K562 (cell line): ENCODE data around the gene S100A4. TPM values are rescaled to one million over a fixed set of nuclear protein-coding genes. Genes with fewer than 3 reads are reported as not detected.

Experiments
- ARHGAP35 ChIP-seq: fragments of 450-650 bp; IDR thresholded peaks from 2 replicates; pipeline ENCODE4 v1.6.1; 2018; ENCODE audit not compliant: partially characterized antibody
- BCOR ChIP-seq: fragments of 450-650 bp; IDR thresholded peaks from 2 replicates; pipeline ENCODE4 v1.6.1; 2016
- CC2D1A ChIP-seq: fragments of 450-650 bp; IDR thresholded peaks from 2 replicates; pipeline ENCODE4 v1.6.1; 2017; ENCODE audit warnings: mild to moderate bottlenecking
- HDGF ChIP-seq: fragments of 450-650 bp; IDR thresholded peaks from 2 replicates; pipeline ENCODE4 v1.6.1; 2016
- HNRNPUL1 ChIP-seq: fragments of 200-400 bp; formaldehyde crosslinking; IDR thresholded peaks from 2 replicates; pipeline ENCODE4 v1.6.1; 2017; ENCODE audit warnings: low read length
- MEF2D ChIP-seq: conservative IDR thresholded peaks from 2 replicates; pipeline ENCODE4 v1.6.1; 2016; ENCODE audit warnings: low read depth, missing genetic modification characterization, missing compliant biosample characterization
- NR2C1 ChIP-seq, 2 experiments: fragments of 450-650 bp; IDR thresholded peaks; 2 replicates each; pipeline ENCODE4 v1.6.1; 2017; ENCODE audit warnings: mild to moderate bottlenecking in 2 of 2, antibody characterized with exemption in 1 of 2, inconsistent platforms in 1 of 2, missing compliant biosample characterization in 1 of 2, missing genetic modification characterization in 1 of 2
- PCBP1 ChIP-seq: fragments of 200-400 bp; formaldehyde crosslinking; IDR thresholded peaks from 2 replicates; pipeline ENCODE4 v1.6.1; 2018; ENCODE audit warnings: mild to moderate bottlenecking, low read depth, low read length; ENCODE audit not compliant: poor library complexity, severe bottlenecking
- SAFB ChIP-seq: fragments of 200-400 bp; formaldehyde crosslinking; IDR thresholded peaks from 2 replicates; pipeline ENCODE4 v1.6.1; 2017; ENCODE audit warnings: low read depth, low read length, borderline replicate concordance
- TBL1XR1 ChIP-seq, 2 experiments: IDR thresholded peaks; 2 replicates each; pipeline ENCODE4 v1.6.1; 2012; ENCODE audit warnings: improper control_type of control experiment in 2 of 2, low read length in 2 of 2, mild to moderate bottlenecking in 1 of 2
- ZNF253 ChIP-seq: fragments of 250-450 bp; sonication (Bioruptor Pico); conservative IDR thresholded peaks from 2 replicates; pipeline ENCODE4 v1.6.1; 2021; ENCODE audit warnings: mild to moderate bottlenecking
- polyA plus RNA-seq, 8 experiments: library from polyadenylated mRNA; depleted of rRNA in 4 of 8; stranded (reverse) in 5 of 8; unstranded in 3 of 8; fragments of >200 nt; fragmentation: Nextera tagmentation in 2 of 8; fragmentation: Illumina TruSeq in 1 of 8; extraction: Ambion mirVana in 2 of 8; extraction: Trizol in 1 of 8; gene quantifications; 2 replicates each; pipeline versions ENCODE4 v1.2.1 to v1.2.3, GENCODE V29; 2011 to 2014; ENCODE audit warnings: inconsistent platforms in 1 of 8, missing spikeins in 1 of 8
- total RNA-seq, 7 experiments: library from RNA; depleted of rRNA in 6 of 7; stranded (reverse); fragments of >200 nt in 6 of 7; fragmentation: Illumina TruSeq in 2 of 7; extraction: Trizol in 2 of 7; gene quantifications; 2 replicates each; pipeline versions ENCODE4 v1.2.1 to v1.2.3, GENCODE V29; 2011 to 2021; ENCODE audit warnings: low replicate concordance in 1 of 7
- TF ChIP-seq, protein P1 (sequence below): fragments of 150-350 bp; conservative IDR thresholded peaks from 2 replicates; pipeline ENCODE4 v1.6.1; 2014; ENCODE audit warnings: low read length
- TF ChIP-seq, protein P2 (sequence below): fragments of 450-650 bp; IDR thresholded peaks from 2 replicates; pipeline ENCODE4 v1.6.1; 2016; ENCODE audit warnings: low read depth
- TF ChIP-seq, protein P3 (sequence below): fragments of 450-650 bp; IDR thresholded peaks from 2 replicates; pipeline ENCODE4 v1.6.1; 2016; ENCODE audit warnings: borderline replicate concordance

S100A4 gene
- total and polyA plus RNA-seq, 9 of the 15 experiments (the other 6 are each of a cell fraction or from before 2014, with no cell fraction given): 3.7 to 20.1 (median 11.2) TPM

DNA sequence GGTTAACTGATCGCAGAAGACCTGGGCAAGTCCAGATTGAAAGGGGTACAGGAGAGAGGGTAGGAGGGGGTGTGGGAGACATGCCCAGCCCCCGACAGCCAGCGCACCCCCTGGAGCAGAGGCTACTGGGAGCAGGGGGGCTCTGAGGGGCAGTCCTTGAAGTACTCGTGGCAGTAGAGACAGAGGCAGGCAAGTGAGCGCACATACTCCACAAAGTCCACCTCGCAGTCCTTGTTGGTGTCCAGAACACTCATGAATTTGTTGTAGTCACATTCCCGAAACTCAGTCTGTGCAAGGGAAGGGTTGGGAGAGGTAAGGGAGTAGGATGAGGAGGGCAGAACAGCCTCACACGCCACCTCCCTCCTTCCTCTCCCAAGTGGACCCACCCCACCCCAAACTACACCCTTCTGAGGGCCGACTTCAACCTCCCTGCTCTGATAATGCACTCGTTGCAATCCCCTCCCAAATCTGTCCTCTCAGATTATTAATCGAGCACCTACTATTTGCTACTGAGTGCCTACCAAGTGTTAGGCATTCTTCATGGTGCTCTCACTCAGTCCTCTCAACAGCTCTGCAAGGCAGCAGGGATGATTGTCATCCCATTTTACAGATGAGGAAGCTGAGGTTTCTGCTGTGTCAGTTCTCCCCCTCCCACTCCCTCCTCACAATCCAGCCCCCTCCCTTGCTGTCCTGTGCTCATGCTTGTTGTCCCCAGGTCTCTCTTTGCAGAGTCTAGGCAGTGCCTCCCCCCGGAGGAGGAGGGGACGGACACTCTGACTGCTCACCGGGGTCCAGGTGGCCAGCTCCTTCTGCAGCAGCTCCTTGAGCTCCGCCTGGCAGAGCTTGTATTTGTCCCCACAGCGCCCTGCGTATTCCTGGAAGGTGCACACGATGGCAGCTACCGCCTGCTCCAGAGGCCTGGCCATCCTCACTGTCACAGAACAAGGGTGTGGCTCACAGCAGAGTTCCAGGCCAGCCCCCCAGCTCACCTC lies 2.2 kb upstream of the S100A4 start (continued):
- TF ChIP-seq, protein P1, sequence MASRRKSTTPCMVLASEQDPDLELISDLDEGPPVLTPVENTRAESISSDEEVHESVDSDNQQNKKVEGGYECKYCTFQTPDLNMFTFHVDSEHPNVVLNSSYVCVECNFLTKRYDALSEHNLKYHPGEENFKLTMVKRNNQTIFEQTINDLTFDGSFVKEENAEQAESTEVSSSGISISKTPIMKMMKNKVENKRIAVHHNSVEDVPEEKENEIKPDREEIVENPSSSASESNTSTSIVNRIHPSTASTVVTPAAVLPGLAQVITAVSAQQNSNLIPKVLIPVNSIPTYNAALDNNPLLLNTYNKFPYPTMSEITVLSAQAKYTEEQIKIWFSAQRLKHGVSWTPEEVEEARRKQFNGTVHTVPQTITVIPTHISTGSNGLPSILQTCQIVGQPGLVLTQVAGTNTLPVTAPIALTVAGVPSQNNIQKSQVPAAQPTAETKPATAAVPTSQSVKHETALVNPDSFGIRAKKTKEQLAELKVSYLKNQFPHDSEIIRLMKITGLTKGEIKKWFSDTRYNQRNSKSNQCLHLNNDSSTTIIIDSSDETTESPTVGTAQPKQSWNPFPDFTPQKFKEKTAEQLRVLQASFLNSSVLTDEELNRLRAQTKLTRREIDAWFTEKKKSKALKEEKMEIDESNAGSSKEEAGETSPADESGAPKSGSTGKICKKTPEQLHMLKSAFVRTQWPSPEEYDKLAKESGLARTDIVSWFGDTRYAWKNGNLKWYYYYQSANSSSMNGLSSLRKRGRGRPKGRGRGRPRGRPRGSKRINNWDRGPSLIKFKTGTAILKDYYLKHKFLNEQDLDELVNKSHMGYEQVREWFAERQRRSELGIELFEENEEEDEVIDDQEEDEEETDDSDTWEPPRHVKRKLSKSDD: no peak
- TF ChIP-seq HDGF (no peak), NR2C1 (IDR thresholded peaks at IDR 0.05) (no peak), NR2C1 (tag; IDR thresholded peaks at IDR 0.05) (no peak), ZNF253 (no peak), CC2D1A (no peak), TBL1XR1 (IDR thresholded peaks at IDR 0.05; ENCODE audit: low read length in 2 of 2) (no peak), MEF2D (tag) (no peak), SAFB (no peak), ARHGAP35 (no peak), BCOR (peak; percentile 98), PCBP1 (no peak), HNRNPUL1 (no peak)
- TF ChIP-seq, protein P2, sequence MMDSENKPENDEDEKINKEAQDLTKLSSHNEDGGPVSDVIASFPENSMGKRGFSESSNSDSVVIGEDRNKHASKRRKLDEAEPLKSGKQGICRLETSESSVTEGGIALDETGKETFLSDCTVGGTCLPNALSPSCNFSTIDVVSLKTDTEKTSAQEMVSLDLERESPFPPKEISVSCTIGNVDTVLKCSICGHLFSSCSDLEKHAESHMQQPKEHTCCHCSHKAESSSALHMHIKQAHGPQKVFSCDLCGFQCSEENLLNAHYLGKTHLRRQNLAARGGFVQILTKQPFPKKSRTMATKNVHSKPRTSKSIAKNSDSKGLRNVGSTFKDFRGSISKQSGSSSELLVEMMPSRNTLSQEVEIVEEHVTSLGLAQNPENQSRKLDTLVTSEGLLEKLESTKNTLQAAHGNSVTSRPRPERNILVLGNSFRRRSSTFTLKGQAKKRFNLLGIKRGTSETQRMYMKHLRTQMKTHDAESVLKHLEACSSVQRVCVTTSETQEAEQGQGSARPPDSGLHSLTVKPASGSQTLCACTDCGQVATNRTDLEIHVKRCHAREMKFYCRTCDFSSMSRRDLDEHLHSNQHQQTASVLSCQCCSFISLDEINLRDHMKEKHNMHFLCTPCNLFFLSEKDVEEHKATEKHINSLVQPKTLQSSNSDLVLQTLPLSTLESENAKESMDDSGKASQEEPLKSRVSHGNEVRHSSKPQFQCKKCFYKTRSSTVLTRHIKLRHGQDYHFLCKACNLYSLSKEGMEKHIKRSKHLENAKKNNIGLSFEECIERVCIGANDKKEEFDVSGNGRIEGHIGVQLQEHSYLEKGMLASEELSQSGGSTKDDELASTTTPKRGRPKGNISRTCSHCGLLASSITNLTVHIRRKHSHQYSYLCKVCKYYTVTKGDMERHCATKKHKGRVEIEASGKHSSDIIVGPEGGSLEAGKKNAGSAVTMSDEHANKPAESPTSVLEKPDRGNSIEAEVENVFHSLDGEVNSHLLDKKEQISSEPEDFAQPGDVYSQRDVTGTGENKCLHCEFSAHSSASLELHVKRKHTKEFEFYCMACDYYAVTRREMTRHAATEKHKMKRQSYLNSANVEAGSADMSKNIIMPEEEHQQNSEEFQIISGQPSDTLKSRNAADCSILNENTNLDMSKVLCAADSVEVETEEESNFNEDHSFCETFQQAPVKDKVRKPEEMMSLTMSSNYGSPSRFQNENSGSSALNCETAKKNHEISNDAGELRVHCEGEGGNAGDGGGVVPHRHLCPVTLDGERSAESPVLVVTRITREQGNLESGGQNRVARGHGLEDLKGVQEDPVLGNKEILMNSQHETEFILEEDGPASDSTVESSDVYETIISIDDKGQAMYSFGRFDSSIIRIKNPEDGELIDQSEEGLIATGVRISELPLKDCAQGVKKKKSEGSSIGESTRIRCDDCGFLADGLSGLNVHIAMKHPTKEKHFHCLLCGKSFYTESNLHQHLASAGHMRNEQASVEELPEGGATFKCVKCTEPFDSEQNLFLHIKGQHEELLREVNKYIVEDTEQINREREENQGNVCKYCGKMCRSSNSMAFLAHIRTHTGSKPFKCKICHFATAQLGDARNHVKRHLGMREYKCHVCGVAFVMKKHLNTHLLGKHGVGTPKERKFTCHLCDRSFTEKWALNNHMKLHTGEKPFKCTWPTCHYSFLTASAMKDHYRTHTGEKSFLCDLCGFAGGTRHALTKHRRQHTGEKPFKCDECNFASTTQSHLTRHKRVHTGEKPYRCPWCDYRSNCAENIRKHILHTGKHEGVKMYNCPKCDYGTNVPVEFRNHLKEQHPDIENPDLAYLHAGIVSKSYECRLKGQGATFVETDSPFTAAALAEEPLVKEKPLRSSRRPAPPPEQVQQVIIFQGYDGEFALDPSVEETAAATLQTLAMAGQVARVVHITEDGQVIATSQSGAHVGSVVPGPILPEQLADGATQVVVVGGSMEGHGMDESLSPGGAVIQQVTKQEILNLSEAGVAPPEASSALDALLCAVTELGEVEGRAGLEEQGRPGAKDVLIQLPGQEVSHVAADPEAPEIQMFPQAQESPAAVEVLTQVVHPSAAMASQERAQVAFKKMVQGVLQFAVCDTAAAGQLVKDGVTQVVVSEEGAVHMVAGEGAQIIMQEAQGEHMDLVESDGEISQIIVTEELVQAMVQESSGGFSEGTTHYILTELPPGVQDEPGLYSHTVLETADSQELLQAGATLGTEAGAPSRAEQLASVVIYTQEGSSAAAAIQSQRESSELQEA: no peak
- TF ChIP-seq, protein P3, sequence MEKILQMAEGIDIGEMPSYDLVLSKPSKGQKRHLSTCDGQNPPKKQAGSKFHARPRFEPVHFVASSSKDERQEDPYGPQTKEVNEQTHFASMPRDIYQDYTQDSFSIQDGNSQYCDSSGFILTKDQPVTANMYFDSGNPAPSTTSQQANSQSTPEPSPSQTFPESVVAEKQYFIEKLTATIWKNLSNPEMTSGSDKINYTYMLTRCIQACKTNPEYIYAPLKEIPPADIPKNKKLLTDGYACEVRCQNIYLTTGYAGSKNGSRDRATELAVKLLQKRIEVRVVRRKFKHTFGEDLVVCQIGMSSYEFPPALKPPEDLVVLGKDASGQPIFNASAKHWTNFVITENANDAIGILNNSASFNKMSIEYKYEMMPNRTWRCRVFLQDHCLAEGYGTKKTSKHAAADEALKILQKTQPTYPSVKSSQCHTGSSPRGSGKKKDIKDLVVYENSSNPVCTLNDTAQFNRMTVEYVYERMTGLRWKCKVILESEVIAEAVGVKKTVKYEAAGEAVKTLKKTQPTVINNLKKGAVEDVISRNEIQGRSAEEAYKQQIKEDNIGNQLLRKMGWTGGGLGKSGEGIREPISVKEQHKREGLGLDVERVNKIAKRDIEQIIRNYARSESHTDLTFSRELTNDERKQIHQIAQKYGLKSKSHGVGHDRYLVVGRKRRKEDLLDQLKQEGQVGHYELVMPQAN: no peak
